ENCODE results near the gene POP5. TPM values are rescaled to one million over a fixed set of nuclear protein-coding genes. Genes with fewer than 3 reads are reported as not detected.

The POP5 gene
- total RNA-seq, 1 experiment from 2014 or later, result 77.5 TPM

DNA sequence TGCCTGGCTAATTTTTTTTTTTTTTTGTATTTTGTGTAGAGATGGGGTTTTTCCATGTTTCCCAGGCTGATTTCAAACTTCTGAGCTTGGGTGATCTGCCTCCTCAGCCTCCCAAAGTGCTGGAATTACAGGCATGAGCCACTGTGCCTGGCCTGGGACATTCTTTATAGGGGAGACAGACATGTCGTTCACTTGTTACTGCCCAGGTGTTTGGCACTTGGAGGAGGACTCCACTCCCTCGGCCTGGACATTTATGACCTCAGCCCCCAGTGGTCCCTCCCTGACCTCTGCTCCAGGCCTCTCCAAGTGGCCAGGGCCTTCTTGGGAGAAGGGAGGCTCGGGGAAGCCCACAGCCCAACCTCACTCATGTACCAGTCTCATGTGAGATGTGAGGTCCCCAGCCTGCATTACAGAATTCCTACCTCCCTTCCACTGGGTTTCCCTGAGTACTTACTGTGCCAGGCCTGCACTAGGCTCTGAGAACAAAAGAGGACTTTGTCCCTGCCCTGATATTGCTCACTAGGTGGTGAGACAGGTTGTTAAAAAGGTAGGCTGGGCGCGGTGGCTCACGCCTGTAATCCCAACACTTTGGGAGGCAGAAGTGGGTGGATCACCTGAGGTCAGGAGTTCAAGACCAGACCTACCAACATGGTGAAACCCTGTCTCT lies 9.7 kb upstream of the POP5 start:
- DNase-seq (ENCODE audit: low spot score), result no peak

DNA sequence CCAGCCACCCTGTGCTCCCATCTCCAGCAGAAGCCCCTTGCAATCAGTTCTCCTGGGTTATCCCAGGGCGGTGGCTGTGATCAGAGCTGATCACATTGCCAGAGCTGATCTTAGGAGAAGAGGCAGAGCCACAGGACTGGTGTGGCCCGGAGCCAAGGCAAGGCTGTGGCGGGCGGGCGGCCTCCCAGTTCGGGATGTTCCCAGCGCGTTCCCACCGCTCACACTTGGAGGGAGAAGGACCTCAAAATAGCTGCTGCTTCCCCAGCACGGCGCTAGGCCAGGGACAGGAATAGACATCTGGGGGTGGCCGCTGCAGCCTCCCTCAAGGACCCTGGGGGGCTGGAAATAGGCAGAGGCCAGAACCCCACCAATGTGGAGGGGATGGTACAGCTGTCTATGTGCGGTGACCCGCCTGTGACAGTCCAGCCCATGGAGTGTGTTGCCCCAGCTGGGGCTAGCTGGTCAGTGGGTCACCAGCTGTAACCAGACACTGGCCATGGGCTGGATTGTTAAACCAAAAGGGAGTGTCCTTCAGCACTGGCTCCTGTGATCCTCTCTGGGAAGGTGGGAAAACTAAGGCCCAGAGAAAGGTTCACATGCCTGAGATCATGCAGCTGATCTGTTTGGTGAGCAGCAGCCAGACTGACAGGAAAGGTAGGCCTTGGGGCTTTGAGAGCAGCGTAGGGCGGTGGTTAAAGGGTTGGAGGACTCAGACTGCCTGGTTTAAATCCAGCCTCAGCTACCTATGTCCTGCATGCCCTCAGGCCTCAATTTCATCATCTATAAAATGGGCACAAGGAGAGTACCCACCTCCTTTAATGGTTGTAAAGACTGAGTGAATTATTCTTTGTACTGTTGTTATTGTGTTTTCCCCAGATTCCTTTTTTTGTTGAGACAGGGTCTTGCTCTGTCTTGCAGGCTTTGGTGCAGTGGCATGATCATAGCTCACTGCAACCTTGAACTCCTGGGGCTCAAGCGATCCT lies 8.0 kb upstream of the POP5 start:
- DNase-seq (ENCODE audit: low spot score), result no peak

DNA sequence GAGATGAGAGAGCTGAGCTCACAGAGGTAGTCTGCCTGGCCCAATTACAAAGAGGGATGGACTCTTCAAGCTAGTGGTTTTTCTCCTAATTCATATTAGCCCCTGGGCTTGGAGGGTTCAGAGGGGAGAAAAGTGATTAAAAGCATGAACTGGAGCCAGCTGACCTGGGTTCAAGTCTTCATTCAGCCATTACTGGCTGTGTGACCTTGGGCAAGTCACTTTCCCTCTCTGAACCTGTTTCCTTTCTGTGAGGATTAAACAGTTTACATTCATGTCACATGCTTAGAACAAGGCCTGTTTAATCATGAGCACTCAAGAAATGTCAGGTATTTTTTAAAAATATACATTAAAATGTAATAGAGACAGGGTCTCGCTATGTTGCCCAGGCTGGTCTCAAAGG lies 7.2 kb upstream of the POP5 start:
- DNase-seq (ENCODE audit: low spot score), result no peak

DNA sequence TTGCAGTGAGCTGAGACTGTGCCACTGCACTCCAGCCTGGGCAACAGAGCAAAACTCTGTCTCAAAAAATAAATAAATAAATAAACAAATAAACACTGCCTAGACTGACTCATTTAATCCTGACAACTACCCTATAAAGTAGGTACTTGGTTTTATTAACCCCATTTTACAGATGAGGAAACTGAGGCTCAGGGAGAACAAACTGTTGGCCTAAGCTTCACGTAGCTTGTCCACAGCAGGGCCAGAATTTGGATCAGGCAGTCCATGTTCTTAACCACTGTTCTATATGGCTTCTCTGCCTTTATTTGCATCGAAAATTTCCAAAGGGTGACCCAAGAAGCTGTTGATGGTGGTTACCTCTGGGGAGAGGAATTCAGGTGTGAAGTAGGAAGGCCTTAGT lies 5.7 kb upstream of the POP5 start:
- no peak for DNase-seq (ENCODE audit: low spot score)

DNA sequence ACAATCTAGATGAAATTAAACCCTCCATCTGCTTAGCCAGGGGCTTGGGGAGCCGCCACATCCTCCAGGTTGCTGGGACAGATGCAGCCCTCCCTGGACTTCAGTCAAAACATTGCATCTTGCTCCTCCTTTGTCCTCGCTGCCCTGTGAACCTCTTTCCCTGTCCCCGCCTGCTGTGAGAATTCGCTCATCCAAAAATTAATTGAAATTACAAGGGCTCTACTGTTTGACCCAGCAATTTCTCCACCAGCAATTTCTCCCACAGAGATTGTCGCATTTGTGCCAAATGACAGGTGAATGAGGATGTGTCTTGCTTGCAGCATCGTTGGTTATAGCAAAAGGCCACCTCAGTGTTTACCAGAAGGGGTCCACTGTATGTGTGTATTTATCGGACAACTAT lies 5.0 kb upstream of the POP5 start:
- no peak for DNase-seq (ENCODE audit: low spot score)

DNA sequence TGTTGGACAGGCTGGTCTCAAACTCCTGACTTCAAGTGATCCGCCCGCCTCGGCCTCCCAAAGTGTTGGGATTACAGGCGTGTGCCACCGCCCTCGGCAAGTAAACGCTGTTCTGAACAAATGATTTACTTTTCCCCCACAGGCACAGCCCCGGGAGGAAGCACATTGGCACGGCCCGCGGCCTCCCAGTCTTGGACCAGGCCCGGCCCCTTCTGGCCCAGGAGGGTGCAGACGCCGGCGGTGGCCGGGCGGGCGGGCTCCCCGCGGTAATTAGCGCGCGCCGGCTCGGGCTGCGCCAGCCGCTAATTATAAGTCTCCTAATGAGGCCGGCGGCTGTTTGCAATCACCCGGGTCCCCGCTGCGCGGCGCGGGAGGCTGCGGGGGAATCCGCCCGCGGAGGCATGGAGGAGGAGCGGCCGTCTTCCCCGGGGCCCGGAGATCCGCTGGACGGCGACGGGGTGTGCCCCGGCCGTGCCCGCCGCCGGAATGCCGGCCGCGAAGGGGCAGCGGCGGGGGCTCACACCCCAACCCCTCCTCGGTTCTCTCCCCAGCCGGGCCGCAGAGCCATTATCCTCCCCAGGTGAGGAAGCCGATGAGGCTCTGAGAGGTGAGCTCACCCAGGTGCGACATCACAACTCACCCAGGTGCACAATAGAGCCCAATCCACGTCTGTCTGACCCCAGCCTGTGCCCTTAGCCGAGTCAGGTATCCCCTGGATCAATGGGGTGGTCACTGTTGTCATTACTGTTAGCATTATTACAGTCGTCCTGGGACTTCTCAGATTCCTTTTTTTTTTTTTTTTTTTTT lies 3.3 kb upstream of the POP5 start:
- DNase-seq (ENCODE audit: low spot score), result no peak

DNA sequence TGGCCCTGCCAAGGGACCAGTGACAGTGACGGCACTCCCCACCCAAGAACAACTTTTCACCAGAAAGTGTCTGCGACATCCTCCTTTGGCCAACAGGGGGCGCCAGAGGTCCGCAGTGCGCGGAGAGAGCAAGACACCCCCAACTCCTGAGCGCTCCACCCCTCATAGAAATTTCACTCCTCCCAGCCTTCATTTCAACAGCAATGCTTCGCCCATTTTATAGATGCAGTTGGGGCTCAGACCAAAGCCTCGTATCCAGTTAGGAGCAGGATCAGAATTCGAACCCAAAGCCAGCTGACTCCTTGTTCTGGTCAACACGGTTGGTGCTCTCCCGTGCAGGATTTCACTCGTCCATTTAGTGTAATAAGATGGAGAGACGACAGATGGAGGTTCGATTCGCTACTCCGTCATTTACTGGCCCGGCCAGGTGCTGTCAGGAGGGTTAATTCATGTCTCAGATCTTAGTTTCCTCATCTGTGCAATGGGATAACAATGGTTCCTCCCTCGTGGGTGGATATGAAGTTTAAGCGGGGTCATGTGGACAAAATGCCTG lies 2.4 kb upstream of the POP5 start:
- peak; percentile 36 for DNase-seq (ENCODE audit: low spot score)

DNA sequence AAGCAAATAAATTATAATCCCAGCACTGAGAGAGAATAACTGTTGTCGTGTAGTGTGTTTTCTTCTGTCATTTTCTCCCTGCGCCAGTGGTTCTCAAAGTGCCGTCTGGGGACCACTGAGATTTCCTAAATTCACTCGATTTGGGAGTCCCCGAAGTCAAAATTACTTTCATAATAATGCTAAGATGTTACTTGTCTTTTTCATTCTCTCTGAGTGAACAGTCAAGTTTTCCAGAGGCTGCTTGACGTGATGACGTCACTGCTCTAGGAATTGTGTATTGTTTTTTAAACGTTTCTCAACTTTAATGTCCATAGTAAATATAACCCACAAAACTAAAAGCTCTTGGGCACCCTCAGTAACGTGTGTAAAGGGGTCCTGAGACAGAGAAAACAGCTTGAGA lies 796 bp upstream of the POP5 start:
- no peak for DNase-seq (ENCODE audit: low spot score)

DNA sequence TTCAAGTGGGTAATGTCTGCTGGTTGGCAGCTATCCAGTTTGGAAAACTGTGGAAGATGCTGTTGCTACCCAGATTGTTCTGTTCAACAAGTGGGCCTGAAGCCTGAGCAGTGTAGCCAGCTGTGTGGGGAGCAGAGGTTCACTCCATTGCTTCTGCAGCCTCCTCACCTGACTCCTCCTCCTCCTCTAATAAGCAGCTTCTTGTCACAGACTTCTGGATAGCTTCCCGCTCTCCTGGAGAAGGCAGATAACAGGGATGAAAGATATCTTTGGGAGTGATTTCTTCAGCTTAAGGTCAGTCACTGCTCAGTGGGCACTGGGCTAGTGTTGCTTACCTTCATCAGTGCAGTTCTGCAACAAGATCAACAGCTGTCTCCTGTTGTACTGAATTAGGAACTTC lies 2.0 kb downstream of the POP5 start:
- no peak for DNase-seq (ENCODE audit: low spot score)

DNA sequence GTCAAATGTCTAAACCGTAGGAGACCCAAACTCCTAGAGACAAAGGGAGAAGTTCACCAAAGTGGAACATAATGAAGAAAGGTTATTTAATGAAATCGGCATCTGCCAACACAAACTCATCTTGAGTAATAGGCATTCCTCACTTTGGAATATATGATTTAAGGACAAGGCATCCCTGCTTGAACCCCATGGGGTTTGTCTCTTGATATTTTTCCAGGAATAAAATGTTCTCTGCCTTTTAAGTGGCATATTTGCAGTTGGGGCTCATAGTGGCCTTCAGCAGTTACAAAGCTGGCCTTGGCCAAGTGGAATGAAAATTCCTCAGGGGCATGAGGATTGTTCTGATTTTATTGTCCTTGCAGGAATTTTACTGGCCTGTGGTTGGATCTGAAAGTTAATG lies 7.1 kb downstream of the POP5 start:
- no peak for DNase-seq (ENCODE audit: low spot score)

DNA sequence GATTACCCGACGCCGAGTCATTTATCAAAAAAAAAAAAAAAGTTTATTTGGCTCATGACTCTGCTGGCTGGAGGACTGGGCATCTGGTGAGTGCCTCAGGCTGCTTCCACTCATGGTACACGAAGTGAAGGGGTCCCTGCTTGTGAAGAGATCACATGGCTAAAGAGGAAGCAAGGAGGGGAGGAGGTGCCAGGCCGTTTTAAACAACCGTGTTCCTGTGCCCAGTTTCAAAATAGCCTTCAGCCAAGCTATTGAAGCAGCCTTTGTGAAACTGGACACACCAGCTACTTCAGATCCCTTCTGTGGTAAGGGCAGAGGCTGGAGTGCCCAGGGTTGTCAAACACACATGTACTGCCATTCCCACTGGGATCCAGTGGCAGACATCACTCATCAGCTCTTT lies 7.6 kb downstream of the POP5 start:
- DNase-seq (ENCODE audit: low spot score), result no peak

DNA sequence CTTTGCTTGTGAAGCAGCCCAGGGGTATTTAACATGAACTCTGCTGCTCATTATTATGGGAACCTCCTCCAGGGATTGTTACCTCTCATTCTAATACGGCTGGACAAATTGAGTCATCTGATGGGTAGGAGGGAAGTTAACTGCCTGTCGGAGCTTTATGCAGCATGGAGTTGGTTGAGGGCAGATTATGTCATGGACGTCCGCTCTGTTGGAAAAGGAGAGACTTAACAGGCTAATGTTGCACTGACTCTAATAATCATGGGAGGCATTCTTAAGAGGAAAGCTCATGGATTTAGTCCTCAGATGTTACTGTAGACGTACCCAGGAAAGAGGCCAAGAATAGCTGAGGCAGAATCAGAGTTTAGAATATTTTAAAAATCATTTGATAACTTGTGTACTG lies 9.9 kb downstream of the POP5 start:
- DNase-seq (ENCODE audit: low spot score), result no peak

DNA sequence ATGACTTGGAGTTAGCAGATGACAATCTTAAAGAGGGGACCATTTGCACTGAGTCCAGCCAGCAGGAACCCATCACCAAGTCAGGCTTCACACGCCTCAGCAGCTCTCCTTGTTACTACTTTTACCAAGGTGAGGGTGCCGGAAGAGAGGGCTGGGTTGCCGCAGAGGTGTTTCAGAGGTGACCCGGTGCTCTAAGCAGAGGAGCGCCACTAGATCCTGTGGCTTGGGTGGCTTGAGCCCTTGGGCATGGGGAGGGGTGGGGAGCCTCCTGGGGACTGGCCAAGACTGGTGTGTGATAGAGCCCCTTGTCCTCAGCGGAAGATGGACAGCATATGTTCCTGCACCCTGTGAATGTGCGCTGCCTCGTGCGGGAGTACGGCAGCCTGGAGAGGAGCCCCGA lies 17.7 kb downstream of the POP5 start:
- no peak for DNase-seq (ENCODE audit: low spot score)

DNA sequence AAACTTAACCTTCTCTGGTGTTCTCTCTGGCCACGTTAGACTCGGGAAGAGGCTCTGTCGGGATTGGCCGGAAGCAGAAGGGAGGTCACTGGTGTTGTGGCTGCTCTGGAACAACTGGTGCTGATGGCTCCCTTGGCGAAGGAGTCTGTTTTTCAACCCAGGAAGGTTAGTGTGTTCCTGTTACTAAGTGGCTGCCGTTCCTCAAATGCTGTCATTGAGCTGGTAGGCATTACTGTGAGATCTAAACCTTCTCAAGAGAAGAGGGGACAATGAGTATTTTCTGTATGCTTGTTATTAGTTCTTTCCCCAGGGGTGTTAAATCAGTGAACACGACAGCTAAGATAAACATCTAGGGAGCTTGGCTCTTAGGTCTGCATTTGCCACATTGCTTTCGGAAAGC lies 18.3 kb downstream of the POP5 start:
- DNase-seq (ENCODE audit: low spot score), result no peak

DNA sequence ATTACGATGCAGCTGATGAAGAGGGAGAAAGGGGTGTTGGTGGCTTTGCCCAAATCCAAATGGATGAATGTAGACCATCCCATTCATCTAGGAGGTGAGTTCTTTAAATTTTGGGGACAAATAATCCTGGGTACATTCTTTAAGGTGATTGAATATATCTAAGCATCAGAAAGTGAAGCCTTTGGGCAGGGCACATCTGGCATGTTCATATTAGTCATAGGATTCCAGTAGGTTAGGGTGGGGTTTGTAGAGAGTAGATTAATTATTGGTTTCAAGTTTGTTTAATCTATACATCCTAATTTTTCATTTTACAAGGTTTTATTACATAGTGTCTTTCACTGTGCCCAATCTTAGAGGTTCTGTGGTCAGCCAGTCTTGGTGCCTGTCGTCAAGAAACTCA lies 23.6 kb downstream of the POP5 start:
- DNase-seq (ENCODE audit: low spot score), result no peak

DNA sequence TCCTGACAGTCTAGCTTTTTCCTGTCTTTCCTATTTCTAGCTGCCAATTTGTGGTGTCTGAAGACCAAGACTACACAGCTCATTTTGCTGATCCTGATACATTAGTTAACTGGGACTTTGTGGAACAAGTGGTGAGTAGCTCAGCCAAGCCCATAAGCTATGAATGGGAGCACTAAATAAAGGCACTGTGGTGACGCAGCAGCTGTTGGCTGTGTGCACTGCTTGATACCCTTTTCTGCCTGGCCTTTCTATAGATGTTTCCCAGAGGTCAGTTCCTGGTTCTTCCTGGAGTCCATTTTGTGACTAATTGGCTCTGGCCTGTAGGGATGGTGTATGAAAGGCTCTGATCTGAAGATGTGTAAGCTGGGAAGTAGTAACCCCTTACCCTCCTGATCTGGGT lies 26.5 kb downstream of the POP5 start:
- no peak for DNase-seq (ENCODE audit: low spot score)

DNA sequence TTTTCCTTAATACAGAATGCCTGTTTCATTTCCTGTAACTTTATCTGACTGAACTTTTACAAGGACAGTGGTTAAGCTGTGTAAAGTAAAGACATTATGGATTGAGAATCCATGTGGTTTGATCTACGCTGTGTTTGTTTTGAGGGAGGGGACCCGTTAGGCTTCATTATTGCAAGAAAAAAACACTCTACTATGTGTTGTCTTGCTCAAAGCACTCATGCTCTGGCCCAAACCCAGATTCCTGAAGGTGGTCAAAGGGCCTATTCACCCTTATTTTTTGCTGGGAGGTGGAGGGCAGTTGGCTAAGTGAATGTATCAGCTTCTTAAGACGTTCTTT lies 35.2 kb downstream of the POP5 start:
- DNase-seq (ENCODE audit: low spot score), result no peak

DNA sequence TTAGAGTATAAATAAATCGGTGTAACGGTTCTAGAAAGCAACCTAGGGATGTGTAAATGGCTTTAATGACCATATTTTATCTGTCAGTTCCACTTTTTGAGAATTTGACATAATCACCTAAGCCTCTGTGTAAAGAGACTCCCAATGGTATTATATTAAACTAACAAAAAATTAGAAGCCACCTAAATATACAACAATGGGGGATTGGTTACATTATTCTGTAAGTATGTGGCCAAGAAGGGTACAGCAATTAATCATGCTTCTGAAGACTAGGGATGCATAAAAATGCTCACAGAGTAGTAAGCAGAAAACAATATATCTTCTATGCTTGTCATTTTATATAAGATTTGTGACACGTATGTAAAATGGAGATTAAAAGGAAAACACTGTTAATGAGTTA lies 36.5 kb downstream of the POP5 start:
- DNase-seq (ENCODE audit: low spot score), result no peak

DNA sequence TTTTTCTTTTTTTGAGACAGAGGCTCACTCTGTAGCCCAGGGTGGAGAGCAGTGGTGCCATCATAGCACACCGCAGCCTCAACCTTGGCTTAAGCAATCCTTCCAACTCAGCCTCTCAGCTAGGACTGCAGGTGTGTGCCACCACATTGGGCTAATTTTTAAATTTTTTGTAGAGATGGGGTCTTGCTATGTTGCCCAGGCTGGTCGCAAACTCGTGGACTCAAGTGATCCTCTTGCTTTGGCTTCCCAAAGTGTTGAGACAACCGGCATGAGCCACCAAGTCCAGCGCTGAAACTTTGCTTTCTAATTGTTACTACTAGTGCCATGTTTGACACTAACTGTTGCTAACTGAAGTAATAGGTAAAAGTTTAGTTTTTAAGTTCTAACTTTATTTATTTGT lies 39.0 kb downstream of the POP5 start:
- no peak for DNase-seq (ENCODE audit: low spot score)

DNA sequence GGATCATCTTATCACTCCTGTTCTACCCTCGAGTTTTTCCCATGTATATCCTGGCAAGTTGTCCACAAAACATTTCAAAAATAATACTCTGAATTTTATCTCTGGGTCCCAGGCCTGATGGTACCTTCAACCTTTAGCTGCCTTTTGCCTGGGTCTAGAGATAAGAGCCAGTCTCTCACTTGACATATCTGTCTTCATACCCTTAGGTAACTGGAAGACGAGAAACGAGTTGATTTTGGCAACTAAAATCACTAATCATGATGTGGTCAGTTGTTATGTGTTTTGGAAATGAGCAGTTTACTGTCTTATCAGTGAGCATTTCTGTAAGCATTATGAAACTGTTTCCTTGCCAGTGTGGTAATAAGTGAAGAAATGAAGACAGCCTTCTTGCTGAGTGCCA lies 40.8 kb downstream of the POP5 start:
- no peak for DNase-seq (ENCODE audit: low spot score)

DNA sequence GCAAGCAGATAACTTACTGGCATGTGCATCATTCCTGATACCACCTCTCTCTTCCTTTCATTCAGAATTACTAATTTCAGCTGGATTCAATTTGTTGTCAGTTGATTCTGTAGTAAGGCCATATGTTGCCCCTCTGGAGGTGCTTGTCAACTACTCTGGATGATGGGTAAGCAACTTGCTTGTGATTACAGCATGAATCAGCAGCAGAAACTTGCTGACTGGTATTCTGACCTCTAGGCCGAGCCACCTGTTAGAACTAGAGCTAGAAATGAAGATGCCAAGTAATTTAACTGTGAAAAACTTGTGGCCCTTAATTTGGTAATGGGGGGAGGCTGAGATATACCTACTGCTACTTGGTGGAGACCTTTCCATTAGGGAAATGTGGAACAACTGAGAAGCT lies 41.9 kb downstream of the POP5 start:
- no peak for DNase-seq (ENCODE audit: low spot score)

Measured in H4 (cell line).